SH-SY5Y (cell line): ENCODE data around the gene PITPNM3.

Experiments
- GATA2 ChIP-seq: IDR thresholded peaks from 2 replicates; pipeline ENCODE4 v1.6.1; 2011; ENCODE audit warnings: mild to moderate bottlenecking, low read depth, low read length
- GATA3 ChIP-seq: IDR thresholded peaks from 2 replicates; pipeline ENCODE4 v1.6.1; 2011; ENCODE audit warnings: low read depth, mild to moderate bottlenecking, low read length, moderate library complexity

DNA sequence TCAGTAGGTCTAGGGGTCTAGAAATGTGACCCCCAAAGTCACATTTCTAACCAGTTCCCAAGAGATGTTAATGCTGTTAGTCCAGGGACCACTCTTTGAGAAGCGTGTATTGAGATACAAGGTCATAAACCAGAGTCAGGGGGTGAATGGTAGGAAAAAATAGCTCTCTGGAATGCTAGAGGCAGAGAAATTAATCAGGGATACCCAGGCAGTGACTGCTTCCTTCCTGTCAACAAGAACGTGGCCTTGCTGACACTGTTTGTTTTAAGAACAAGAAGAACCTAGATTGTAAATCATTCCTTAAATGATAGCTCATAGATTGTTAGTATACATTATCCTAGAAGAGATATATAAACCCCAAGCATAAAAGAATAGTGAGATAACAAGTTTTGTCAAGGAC lies 43.8 kb downstream of the PITPNM3 start:
- no peak for TF ChIP-seq GATA2
- TF ChIP-seq GATA3, result no peak
